Globus pallidus (tissue), 1 donor: ENCODE measurements around the gene PPIG.
"Not testable (repeated sequence)": the region's sequence is repeated elsewhere in the genome, so short reads cannot be mapped to it uniquely, and the experiment has no call there.

Source experiments
- DNase-seq: peaks from one replicate; pipeline ENCODE4 v3.0.0-alpha.2; 2015; ENCODE audit warnings: low spot score

Gene PPIG

DNA sequence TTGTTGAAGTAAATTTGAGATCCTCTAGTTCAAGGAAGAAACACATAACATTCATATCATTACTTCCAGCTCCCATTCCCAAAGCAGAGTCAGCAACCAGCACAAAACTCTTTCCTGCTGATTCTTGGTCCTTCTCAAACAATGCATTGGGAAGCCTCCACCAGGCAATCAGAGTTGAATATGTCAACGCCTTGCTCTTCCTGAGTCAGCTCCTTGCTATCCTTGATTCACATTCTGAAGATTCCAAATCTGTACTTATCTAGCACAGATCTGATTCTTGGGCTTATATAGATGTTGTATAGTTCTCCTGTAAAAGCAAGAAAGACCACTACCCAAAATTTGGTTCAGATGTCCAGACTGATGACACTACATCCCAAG, 80.4 kb downstream of the PPIG start:
- no peak for DNase-seq

- DNase-seq: no peak
Measured at GRCh38 chr2:169664978-169665930, 81.1 kb downstream of the PPIG start.

- DNase-seq: no peak
Measured at GRCh38 chr2:169667583-169667982, 83.4 kb downstream of the PPIG start.

GRCh38 chr2:169670215-169670651, 86.1 kb downstream of the PPIG start:
- no peak for DNase-seq

DNA sequence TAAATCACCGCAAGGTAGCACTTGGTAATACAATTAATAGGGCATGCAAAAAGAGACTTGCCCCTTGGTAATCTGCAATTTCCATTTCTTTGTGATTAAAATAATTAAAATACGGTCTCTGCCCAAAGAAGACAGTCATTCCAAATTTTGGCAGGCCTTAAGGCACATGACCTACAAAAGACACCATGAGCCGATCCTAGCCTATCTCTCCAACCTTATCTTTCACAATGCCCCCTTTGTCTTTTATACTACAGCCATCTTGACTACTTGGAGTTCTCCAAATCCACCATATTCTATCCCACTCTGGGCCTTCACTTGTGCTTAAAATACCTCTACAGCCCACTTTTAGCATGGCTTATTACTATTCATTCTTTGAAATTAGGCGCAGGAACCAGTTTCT, 86.8 kb downstream of the PPIG start:
- DNase-seq: no peak

DNA sequence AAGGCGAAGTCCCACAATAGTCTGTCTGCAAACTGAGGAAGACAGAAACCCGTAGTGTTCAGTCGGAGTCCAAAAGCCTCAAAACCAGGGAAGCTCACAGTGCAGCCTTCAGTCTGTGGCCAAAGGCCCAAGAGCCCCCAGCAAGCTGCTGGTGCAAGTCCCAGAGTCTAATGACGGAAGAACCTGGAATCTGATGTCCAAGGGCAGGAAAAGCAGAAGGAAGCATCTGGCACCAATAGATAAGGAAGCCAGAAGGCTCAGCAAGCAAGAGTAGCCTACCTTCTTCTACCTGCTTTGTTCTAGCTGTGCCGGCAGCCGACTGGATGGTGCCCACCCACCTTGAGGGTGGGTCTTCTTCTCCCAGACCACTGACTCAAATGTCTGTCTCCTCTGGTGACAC, 88.3 kb downstream of the PPIG start:
- no peak for DNase-seq

DNA sequence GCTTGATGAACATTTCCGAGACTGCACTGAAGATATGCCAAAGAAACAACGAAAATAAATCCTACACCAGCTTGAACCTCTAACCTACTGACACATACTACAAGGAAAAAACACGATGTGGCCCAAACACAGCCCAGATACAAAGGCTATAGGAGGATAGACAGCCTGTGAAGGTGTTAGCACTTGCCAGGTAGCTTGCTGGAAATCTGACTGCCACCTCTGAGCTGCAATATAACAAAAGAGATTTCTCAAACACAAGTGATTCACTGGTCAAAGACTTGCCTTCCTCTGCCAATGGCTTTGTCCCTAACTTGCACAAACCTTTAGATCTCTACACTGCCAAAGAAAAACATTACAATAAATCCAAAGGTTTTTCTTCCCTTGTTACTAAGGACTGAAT, 89.0 kb downstream of the PPIG start:
- DNase-seq: no peak

- no peak for DNase-seq
Measured at GRCh38 chr2:169673921-169674320, 89.8 kb downstream of the PPIG start.

DNA sequence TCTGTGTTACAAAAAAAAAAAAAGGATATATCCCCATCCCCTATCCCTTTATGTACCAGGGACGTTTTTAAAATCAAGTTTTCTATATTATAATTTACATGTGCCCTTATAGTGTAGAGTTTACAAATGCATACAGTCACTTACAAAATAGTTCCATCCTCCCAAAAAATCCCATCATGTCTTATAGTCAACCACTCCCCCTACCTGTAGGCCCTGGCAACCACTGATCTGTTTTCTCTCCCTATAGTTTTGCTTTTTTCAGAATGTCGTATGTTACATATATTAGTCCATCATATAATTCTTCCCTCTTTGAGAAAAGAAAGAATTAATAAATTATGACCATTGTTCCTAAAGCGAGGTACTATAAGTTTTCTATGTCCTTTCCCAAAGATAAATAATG, 92.2 kb downstream of the PPIG start:
- DNase-seq: no peak

DNA sequence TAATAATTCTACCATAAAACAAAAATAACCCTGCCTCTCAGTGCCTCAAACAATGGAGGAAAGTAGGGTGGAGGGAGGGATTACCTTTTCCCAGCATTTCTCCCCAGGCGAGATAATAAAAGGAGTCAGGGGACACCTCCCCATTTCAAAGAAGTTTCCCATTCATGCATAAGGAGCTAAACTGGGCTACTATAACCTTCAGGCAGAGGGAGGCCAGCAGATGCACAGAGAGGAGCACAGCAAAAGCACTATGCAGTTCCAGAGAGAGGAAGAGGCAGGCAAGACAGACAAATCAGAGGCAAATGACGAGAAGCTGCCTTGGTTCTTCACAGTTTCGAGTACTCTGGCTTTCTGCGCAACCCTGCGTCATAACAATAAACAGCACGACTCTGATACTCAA, 92.7 kb downstream of the PPIG start:
- no peak for DNase-seq

DNA sequence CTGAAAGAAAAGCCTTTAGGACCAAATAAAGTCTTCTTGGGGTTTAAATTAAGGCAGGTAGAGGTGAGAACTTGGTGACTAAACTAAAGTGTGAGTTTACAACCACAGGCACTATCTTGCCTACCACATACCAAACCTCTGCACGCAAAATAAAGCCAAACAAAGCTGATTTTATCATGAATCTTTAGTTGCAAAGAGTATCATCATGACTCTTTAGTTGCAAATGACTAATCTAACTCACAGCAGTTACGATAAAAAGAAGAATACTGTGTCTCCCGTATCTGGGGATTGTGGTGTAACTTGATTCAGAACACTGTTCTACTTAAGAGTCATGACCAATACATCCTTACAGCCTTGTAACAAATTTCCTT, 98.9 kb downstream of the PPIG start:
- DNase-seq: no peak

GRCh38 chr2:169683425-169684134, 99.4 kb downstream of the PPIG start:
- DNase-seq: no peak

DNA sequence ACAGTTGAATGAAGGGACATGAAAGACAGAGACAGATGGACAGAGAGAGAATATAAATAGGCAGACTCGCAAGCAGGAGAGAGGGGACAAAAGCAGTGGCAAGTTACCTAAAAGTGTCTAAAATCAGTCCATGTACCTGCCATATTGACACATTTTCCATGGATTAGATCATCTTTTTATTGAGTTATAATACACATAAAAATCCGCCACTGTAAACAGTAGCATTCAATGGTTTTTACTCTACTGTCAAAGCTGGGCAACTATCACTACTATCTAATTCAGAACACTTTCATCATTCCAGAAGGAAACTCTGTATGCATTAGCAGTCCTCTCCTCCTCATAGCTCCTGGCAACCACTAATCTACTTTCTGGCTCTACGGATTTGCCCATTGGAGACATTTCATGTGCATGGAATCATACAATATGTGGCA, 100.0 kb downstream of the PPIG start:
- DNase-seq: no peak

GRCh38 chr2:169684712-169685111, 100.6 kb downstream of the PPIG start:
- not testable (repeated sequence) for DNase-seq

- not testable (repeated sequence) for DNase-seq
Measured at GRCh38 chr2:169686825-169687224, 102.7 kb downstream of the PPIG start.

DNA sequence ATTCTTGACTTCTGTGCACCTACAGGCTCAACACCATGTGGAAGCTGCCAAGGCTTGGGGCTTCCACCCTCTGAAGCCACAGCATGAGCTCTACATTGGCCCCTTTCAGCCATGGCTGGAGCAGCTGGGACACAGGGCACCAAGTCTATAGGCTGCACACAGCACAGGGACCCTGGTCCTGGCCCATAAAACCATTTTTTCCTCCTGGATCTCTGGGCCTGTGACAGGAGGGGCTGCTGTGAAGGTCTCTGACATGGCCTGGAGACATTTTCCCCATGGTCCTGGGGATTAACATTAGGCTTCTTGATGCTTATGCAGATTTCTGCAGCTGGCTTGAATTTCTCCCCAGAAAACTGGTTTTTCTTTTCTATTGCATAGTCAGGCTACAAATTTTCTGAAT, 103.8 kb downstream of the PPIG start:
- not testable (repeated sequence) for DNase-seq

- DNase-seq: no peak
Measured at GRCh38 chr2:169690958-169691357, 106.8 kb downstream of the PPIG start.
